Stromal cell of bone marrow (primary cell): ENCODE data around the gene POLD4.

ENCODE experiments used
- DNase-seq: peaks from one replicate; pipeline ENCODE4 v3.0.0-alpha.2; 2012; ENCODE audit warnings: low read depth

The POLD4 gene

GRCh38 chr11:67387518-67387917, 34.2 kb upstream of the POLD4 start:
- no peak for DNase-seq

GRCh38 chr11:67387069-67387468, 33.7 kb upstream of the POLD4 start:
- DNase-seq, result no peak

GRCh38 chr11:67384851-67385366, 31.6 kb upstream of the POLD4 start:
- DNase-seq, result peak; percentile 33

- DNase-seq, result peak; percentile 57
Observed at GRCh38 chr11:67382276-67383136, 29.2 kb upstream of the POLD4 start.

GRCh38 chr11:67381244-67381972, 28.1 kb upstream of the POLD4 start:
- DNase-seq, result no peak

- peak; percentile 47 for DNase-seq
Observed at GRCh38 chr11:67379061-67380058, 26.0 kb upstream of the POLD4 start.

- no peak for DNase-seq
Observed at GRCh38 chr11:67378544-67378943, 25.2 kb upstream of the POLD4 start.

GRCh38 chr11:67376873-67377808, 23.8 kb upstream of the POLD4 start:
- DNase-seq, result no peak

GRCh38 chr11:67376063-67376820, 22.9 kb upstream of the POLD4 start:
- DNase-seq, result no peak

- DNase-seq, result no peak
Observed at GRCh38 chr11:67375320-67376055, 22.1 kb upstream of the POLD4 start.

- no peak for DNase-seq
Observed at GRCh38 chr11:67374571-67375281, 21.4 kb upstream of the POLD4 start.

- DNase-seq, result peak; percentile 97
Observed at GRCh38 chr11:67373648-67374570, 20.6 kb upstream of the POLD4 start.

- DNase-seq, result peak; percentile 53
Observed at GRCh38 chr11:67372993-67373647, 19.8 kb upstream of the POLD4 start, which contains the start of gene CLCF1. TSS of gene CLCF1 (minus strand) at chr11:67373598. CDS start at chr11:67373539, 59 bp downstream.

GRCh38 chr11:67372321-67372992, 19.1 kb upstream of the POLD4 start:
- no peak for DNase-seq

- DNase-seq, result no peak
Observed at GRCh38 chr11:67371911-67372320, 18.6 kb upstream of the POLD4 start.
